OCI-LY7 (cell line): ENCODE measurements around the gene ZBTB9. TPM values are rescaled to one million over a fixed set of nuclear protein-coding genes. Genes with fewer than 3 reads are reported as not detected.

Experiments
- BruUV-seq: library from RNA; stranded (reverse); fragments of 400-500 nt; replicated peaks from 2 replicates; lab custom pipeline; 2021; lab: Mats Ljungman, UMichigan
- CTCF ChIA-PET: fragments of 300-600 bp; sonication (Branson Sonifier 250); formaldehyde crosslinking; loops from one replicate; lab custom pipeline; 2022; ENCODE audit warnings: antibody characterized with exemption; ENCODE audit not compliant: unreplicated experiment; lab: Charles Lee
- POLR2A ChIA-PET: fragments of 300-600 bp; sonication (Branson Sonifier 250); formaldehyde crosslinking; loops from one replicate; lab custom pipeline; 2022; ENCODE audit warnings: antibody characterized with exemption; lab: Charles Lee
- DNase-seq: peaks from one replicate; pipeline ENCODE4 v3.0.0-alpha.2; 2015; ENCODE audit warnings: low spot score
- H2AFZ ChIP-seq: fragments of 200-600 bp; sonication (generic), shearing (Covaris generic); 2 replicates; pipeline ENCODE4 v1.6.1; 2014; ENCODE audit warnings: mild to moderate bottlenecking, antibody characterized with exemption, low read length, moderate library complexity
- H3K27ac ChIP-seq: fragments of 200-600 bp; sonication (generic); 2 replicates; pipeline ENCODE4 v1.5.1; 2014; ENCODE audit warnings: mixed run types, low read depth, mild to moderate bottlenecking, moderate library complexity, low read length, inconsistent platforms; ENCODE audit not compliant: poor library complexity, severe bottlenecking
- H3K36me3 ChIP-seq: fragments of 200-600 bp; sonication (generic); 2 replicates; pipeline ENCODE4 v1.6.1; 2014; ENCODE audit warnings: mild to moderate bottlenecking, antibody characterized with exemption, low read length, moderate library complexity, mixed read lengths; ENCODE audit not compliant: insufficient read depth
- H3K4me1 ChIP-seq: fragments of 200-600 bp; sonication (generic); 2 replicates; pipeline ENCODE4 v1.5.1; 2014; ENCODE audit warnings: mild to moderate bottlenecking, low read length; ENCODE audit not compliant: insufficient read depth, poor library complexity, severe bottlenecking
- H3K4me2 ChIP-seq: fragments of 200-600 bp; sonication (generic); 2 replicates; pipeline ENCODE4 v1.6.1; 2014; ENCODE audit warnings: mild to moderate bottlenecking, low read length
- H3K4me3 ChIP-seq: fragments of 200-600 bp; sonication (generic); 2 replicates; pipeline ENCODE4 v1.5.1; 2014; ENCODE audit warnings: mild to moderate bottlenecking, low read depth, low read length; ENCODE audit not compliant: poor library complexity, severe bottlenecking
- H3K79me2 ChIP-seq: fragments of 200-600 bp; sonication (generic); 2 replicates; pipeline ENCODE4 v1.6.1; 2016; ENCODE audit warnings: low read depth, mild to moderate bottlenecking, low read length, moderate library complexity, mixed read lengths; ENCODE audit not compliant: insufficient read depth
- H3K9me2 ChIP-seq: fragments of 200-600 bp; sonication (generic); 2 replicates; pipeline ENCODE4 v1.6.1; 2016; ENCODE audit warnings: mild to moderate bottlenecking, low read length, mixed read lengths; ENCODE audit not compliant: insufficient read depth
- H3K9me3 ChIP-seq: fragments of 200-600 bp; sonication (generic); 2 replicates; pipeline ENCODE4 v1.6.1; 2014; ENCODE audit warnings: mild to moderate bottlenecking, mixed run types, low read length, mixed read lengths
- H4K20me1 ChIP-seq: fragments of 200-600 bp; sonication (generic); 2 replicates; pipeline ENCODE4 v1.6.1; 2014; ENCODE audit warnings: mild to moderate bottlenecking, antibody characterized with exemption, low read length, moderate library complexity, mixed read lengths; ENCODE audit not compliant: insufficient read depth
- CTCF ChIP-seq: fragments of 200-600 bp; sonication (generic); conservative IDR thresholded peaks from 2 replicates; pipeline ENCODE4 v1.5.1; 2014; ENCODE audit warnings: mild to moderate bottlenecking, antibody characterized with exemption, low read length, moderate library complexity, mixed read lengths
- EZH2phosphoT487 ChIP-seq: fragments of 200-600 bp; sonication (generic); IDR thresholded peaks from 2 replicates; pipeline ENCODE4 v1.6.1; 2018; ENCODE audit warnings: low read depth, borderline replicate concordance, mild to moderate bottlenecking, mixed run types, antibody characterized with exemption, low read length, moderate library complexity, mixed read lengths
- intact Hi-C: fragments of 100-400 bp; cut with micrococcal nuclease; formaldehyde crosslinking; loops from one replicate; pipeline ENCODE4 v1.10.0; 2022; ENCODE audit not compliant: unreplicated experiment
- total RNA-seq, 2 experiments: library from RNA; depleted of rRNA in 1 of 2; stranded (reverse); fragments of >200 nt in 1 of 2; shearing (Covaris generic) in 1 of 2; gene quantifications; 2 replicates each; pipeline ENCODE4 v1.2.3, GENCODE V29; 2014 to 2022

The ZBTB9 gene
- total RNA-seq, 2 experiments from 2014 or later = 6.8 to 7.7 TPM

- no peaks in the 10 kb centered on the region; the same call in 1 of the 2 replicates for H3K36me3 ChIP-seq
- H4K20me1 ChIP-seq = no peaks in the 10 kb centered on the region
- H3K79me2 ChIP-seq = peaks cover 5% of the 10 kb centered on the region; the same call in 1 of the 2 replicates
- peaks cover 51% of the 10 kb centered on the region for H3K4me1 ChIP-seq
- H3K9me3 ChIP-seq = no peaks in the 10 kb centered on the region
- BruUV-seq = no TSS peak
- CTCF ChIA-PET = interaction anchor here (0.5 to 0.7 kb wide), 3 partner anchors 35 to 221 kb away, joined by 3 to 12 read pairs (median 3); partner anchors contain the start of gene HSD17B8
- peak overlapping the region; percentile 67 for H3K4me3 ChIP-seq
- intact Hi-C loops = loop anchor here (1.0 to 5.0 kb wide), 3 partner anchors 35 to 149 kb away; partner anchors contain the start of genes B3GALT4 and KIFC1
- peak overlapping the region; percentile 58 for H3K27ac ChIP-seq
- H3K9me2 ChIP-seq = no peaks in the 10 kb centered on the region
- TF ChIP-seq EZH2phosphoT487 = no peak
- TF ChIP-seq CTCF = peak; percentile 75
- H2AFZ ChIP-seq = peak overlapping the region; percentile 52; the same call in 1 of the 2 replicates
- DNase-seq = peak; percentile 78
- POLR2A ChIA-PET = interaction anchor here (0.6 to 1.5 kb wide), 7 partner anchors 29 to 435 kb away, joined by 3 to 7 read pairs (median 4); partner anchors contain the start of gene ZBTB9
- peak overlapping the region; percentile 84 for H3K4me2 ChIP-seq
Observed at GRCh38 chr6:33425668-33426577, 28.5 kb upstream of the ZBTB9 start.

GRCh38 chr6:33426590-33427511, 27.5 kb upstream of the ZBTB9 start:
- Histone ChIP-seq H3K27ac (peak overlapping the region; percentile 58), H3K36me3 (no peaks in the 10 kb centered on the region; the same call in 1 of the 2 replicates), H4K20me1 (no peaks in the 10 kb centered on the region), H3K9me2 (no peaks in the 10 kb centered on the region), H3K4me1 (peaks cover 60% of the 10 kb centered on the region), H2AFZ (no peak overlapping the region), H3K4me3 (peak overlapping the region; percentile 68), H3K9me3 (no peaks in the 10 kb centered on the region), H3K4me2 (peak overlapping the region; percentile 84), H3K79me2 (peaks cover 5% of the 10 kb centered on the region; the same call in 1 of the 2 replicates)
- TF ChIP-seq EZH2phosphoT487 (no peak), CTCF (no peak)
- no TSS peak for BruUV-seq
- intact Hi-C loops = loop anchor here (1.0 to 5.0 kb wide), 3 partner anchors 36 to 150 kb away; partner anchors contain the start of genes B3GALT4 and KIFC1
- POLR2A ChIA-PET = interaction anchor here (0.6 to 1.5 kb wide), 5 partner anchors 28 to 436 kb away, joined by 3 to 7 read pairs (median 5); partner anchors contain the start of gene ZBTB9
- CTCF ChIA-PET = interaction anchor here (0.7 kb wide), 1 partner anchor 36 kb away, joined by 3 read pairs; no protein-coding TSS in a partner anchor
- DNase-seq = peak; percentile 24
